ENCODE measurements around the gene BNC2. TPM values are rescaled to one million over a fixed set of nuclear protein-coding genes. Genes with fewer than 3 reads are reported as not detected.

The BNC2 gene
- total RNA-seq, 1 experiment from 2014 or later: not detected

DNA sequence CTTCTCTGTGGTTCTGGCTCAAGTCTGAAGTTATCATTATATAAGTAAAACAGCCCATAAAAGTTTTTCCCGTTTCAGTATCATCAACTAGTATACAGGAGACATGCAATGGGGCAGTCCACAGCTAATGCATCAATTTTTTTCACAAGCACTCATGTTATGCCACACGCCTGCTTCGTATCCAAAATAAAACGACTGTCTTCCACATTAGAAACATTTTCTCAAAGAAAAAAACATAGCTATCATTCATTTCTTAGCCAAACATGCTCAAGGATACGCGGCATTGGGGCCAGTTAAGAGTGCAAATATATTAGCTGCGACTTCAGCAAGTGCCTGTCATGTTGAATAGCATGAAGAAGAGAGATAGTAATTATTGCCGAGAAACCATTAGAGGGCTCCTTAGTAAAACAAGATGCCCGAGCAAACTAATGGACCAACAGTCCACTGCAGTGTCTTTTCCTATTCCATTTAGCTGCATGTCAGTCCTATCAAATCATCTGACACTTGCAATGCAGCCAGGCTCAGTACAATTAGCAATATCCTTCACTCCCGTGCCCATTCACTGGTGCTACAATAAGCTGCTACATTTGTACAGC lies 68.5 kb downstream of the BNC2 start:
- Mint-ChIP-seq H3K27me3 (ENCODE audit: unreplicated experiment) (no peaks in the 10 kb centered on the region), H3K27ac (ENCODE audit: unreplicated experiment) (no peak overlapping the region), H3K4me3 (ENCODE audit: low read depth, unreplicated experiment) (no peak overlapping the region), H3K4me1 (ENCODE audit: low read depth, unreplicated experiment) (no peaks in the 10 kb centered on the region), H3K9me3 (ENCODE audit: low read depth, unreplicated experiment) (no peaks in the 10 kb centered on the region), H3K36me3 (ENCODE audit: insufficient read depth, unreplicated experiment) (no peaks in the 10 kb centered on the region)
- no TSS peak for BruUV-seq (replicated peaks)
- TF ChIP-seq, protein P1, sequence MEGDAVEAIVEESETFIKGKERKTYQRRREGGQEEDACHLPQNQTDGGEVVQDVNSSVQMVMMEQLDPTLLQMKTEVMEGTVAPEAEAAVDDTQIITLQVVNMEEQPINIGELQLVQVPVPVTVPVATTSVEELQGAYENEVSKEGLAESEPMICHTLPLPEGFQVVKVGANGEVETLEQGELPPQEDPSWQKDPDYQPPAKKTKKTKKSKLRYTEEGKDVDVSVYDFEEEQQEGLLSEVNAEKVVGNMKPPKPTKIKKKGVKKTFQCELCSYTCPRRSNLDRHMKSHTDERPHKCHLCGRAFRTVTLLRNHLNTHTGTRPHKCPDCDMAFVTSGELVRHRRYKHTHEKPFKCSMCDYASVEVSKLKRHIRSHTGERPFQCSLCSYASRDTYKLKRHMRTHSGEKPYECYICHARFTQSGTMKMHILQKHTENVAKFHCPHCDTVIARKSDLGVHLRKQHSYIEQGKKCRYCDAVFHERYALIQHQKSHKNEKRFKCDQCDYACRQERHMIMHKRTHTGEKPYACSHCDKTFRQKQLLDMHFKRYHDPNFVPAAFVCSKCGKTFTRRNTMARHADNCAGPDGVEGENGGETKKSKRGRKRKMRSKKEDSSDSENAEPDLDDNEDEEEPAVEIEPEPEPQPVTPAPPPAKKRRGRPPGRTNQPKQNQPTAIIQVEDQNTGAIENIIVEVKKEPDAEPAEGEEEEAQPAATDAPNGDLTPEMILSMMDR (IDR thresholded peaks at IDR 0.05; ENCODE audit: unreplicated experiment): no peak
- no peak for DNase-seq
- intact Hi-C loops (cut with micrococcal nuclease; ENCODE audit: unreplicated experiment): no loop called here
- CTCF ChIA-PET: no interaction called here

DNA sequence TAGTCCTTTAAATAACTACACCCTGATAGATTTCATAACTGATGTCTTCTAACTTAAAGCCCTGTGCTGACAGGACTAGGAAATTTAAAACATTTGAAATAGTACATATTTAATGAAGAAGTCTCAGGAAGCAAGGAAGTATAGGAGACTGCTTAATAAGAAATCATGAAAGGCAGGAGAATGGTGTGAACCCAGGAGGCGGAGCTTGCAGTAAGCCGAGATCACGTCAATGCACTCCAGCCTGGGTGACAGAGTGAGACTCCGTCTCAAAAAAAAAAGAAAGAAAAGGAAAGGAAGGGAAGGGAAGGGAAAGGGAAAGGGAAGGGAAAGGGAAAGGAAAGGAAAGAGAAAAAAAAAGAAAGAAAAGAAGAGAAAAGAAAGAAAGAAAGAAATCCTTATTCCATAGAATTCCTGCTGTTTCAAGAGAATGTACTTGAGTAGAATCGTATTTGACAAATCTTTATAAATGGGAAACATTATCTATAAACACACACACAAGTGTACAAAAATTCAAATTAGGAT lies 74.1 kb downstream of the BNC2 start:
- intact Hi-C loops (cut with micrococcal nuclease; ENCODE audit: unreplicated experiment): no loop called here
- no peaks in the 10 kb centered on the region for H3K4me1 Mint-ChIP-seq (ENCODE audit: low read depth, unreplicated experiment)

GRCh38 chr9:16794871-16795639 lies 75.4 kb downstream of the BNC2 start:
- Mint-ChIP-seq H3K4me1 (ENCODE audit: low read depth, unreplicated experiment) (no peaks in the 10 kb centered on the region), H3K27me3 (ENCODE audit: unreplicated experiment) (no peaks in the 10 kb centered on the region), H3K9me3 (ENCODE audit: low read depth, unreplicated experiment) (no peaks in the 10 kb centered on the region), H3K27ac (ENCODE audit: unreplicated experiment) (no peak overlapping the region), H3K4me3 (ENCODE audit: low read depth, unreplicated experiment) (no peak overlapping the region), H3K36me3 (ENCODE audit: insufficient read depth, unreplicated experiment) (no peaks in the 10 kb centered on the region)
- intact Hi-C loops (cut with micrococcal nuclease; ENCODE audit: unreplicated experiment): no loop called here
- CTCF ChIA-PET: no interaction called here
- no peak for DNase-seq
- TF ChIP-seq, protein P1 (IDR thresholded peaks at IDR 0.05; ENCODE audit: unreplicated experiment): no peak
- no TSS peak for BruUV-seq (replicated peaks)

More for the DNA sequence above, 74.1 kb downstream of the BNC2 start:
- H3K27me3 Mint-ChIP-seq (ENCODE audit: unreplicated experiment): no peaks in the 10 kb centered on the region
- CTCF ChIA-PET: no interaction called here
- H3K27ac Mint-ChIP-seq (ENCODE audit: unreplicated experiment): no peak overlapping the region
- no peaks in the 10 kb centered on the region for H3K9me3 Mint-ChIP-seq (ENCODE audit: low read depth, unreplicated experiment)
- H3K4me3 Mint-ChIP-seq (ENCODE audit: low read depth, unreplicated experiment): no peak overlapping the region
- TF ChIP-seq, protein P1 (IDR thresholded peaks at IDR 0.05; ENCODE audit: unreplicated experiment): no peak
- no peaks in the 10 kb centered on the region for H3K36me3 Mint-ChIP-seq (ENCODE audit: insufficient read depth, unreplicated experiment)
- BruUV-seq (replicated peaks): no TSS peak
- DNase-seq: no peak

DNA sequence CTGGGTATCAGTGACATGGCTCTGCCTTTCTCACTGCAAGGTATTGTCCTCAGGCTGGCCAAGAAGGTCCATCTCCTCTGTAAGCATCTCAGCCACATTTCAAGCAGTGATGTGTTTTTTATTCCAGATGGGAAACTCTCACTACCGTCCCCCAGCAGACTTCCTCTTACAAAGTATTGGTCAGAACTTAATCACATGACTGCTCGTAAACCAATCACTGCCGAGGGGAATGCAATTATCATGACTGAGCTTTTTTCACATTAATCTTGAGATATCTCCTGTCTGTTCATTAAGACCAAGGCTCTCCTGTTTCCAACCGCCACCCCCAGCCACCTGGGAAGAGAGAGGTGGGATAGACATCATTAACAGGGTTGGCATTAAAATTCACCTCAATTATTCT lies 76.4 kb downstream of the BNC2 start:
- H3K27me3 Mint-ChIP-seq (ENCODE audit: unreplicated experiment): no peaks in the 10 kb centered on the region
- H3K4me1 Mint-ChIP-seq (ENCODE audit: low read depth, unreplicated experiment): no peaks in the 10 kb centered on the region
- no peak overlapping the region for H3K4me3 Mint-ChIP-seq (ENCODE audit: low read depth, unreplicated experiment)
- CTCF ChIA-PET: no interaction called here
- TF ChIP-seq, protein P1 (IDR thresholded peaks at IDR 0.05; ENCODE audit: unreplicated experiment): no peak
- DNase-seq: no peak
- no peak overlapping the region for H3K27ac Mint-ChIP-seq (ENCODE audit: unreplicated experiment)
- no peaks in the 10 kb centered on the region for H3K36me3 Mint-ChIP-seq (ENCODE audit: insufficient read depth, unreplicated experiment)
- H3K9me3 Mint-ChIP-seq (ENCODE audit: low read depth, unreplicated experiment): no peaks in the 10 kb centered on the region
- no TSS peak for BruUV-seq (replicated peaks)
- intact Hi-C loops (cut with micrococcal nuclease; ENCODE audit: unreplicated experiment): no loop called here

Measured in Calu3 (cell line).